Lung (tissue), 12 donors: ENCODE data around the gene NFATC2. TPM values are rescaled to one million over a fixed set of nuclear protein-coding genes. Genes with fewer than 3 reads are reported as not detected.

ENCODE experiments used
- ATAC-seq: fragments of 200-7000 bp; cut with Tn5 transposase; one replicate; pipeline ENCODE4 v1.9.1; 2020; ENCODE audit warnings: moderate number of reproducible peaks; ENCODE audit not compliant: insufficient read depth, low FRiP score
- DNase-seq, 3 donors: peaks; one replicate each; pipeline ENCODE4 v3.0.0-alpha.2; 2013 to 2017
- H3K27ac ChIP-seq, 2 donors: one replicate each; pipeline ENCODE4 v1.5.1; 2013; ENCODE audit warnings: mild to moderate bottlenecking in 2 of 2, moderate library complexity in 2 of 2, control low read depth in 1 of 2, inconsistent platforms in 1 of 2, low read depth in 1 of 2, low read length in 1 of 2
- H3K27me3 ChIP-seq, 3 donors: one replicate each; pipeline ENCODE4 v1.5.1; 2013; ENCODE audit warnings: low read length in 2 of 3; ENCODE audit not compliant: control insufficient read depth in 3 of 3, insufficient read depth in 3 of 3
- H3K36me3 ChIP-seq, 4 donors: one replicate each; pipeline ENCODE4 v1.5.1; 2013; ENCODE audit warnings: low read length in 4 of 4, mild to moderate bottlenecking in 1 of 4, moderate library complexity in 1 of 4; ENCODE audit not compliant: control insufficient read depth in 4 of 4, insufficient read depth in 4 of 4
- H3K4me1 ChIP-seq, 5 donors: one replicate each; pipeline ENCODE4 v1.5.1; 2013; ENCODE audit warnings: low read length in 5 of 5, mild to moderate bottlenecking in 2 of 5, moderate library complexity in 1 of 5; ENCODE audit not compliant: control insufficient read depth in 5 of 5, insufficient read depth in 5 of 5
- H3K4me3 ChIP-seq: one replicate; pipeline ENCODE4 v1.5.1; 2013; ENCODE audit warnings: mild to moderate bottlenecking, control low read depth, moderate library complexity
- H3K9ac ChIP-seq, 2 donors: one replicate each; pipeline ENCODE4 v1.5.1; 2013; ENCODE audit warnings: low read length in 2 of 2, control low read depth in 1 of 2; ENCODE audit not compliant: insufficient read depth in 1 of 2
- H3K9me3 ChIP-seq, 4 donors: one replicate each; pipeline ENCODE4 v1.5.1; 2013; ENCODE audit warnings: low read length in 3 of 4, mild to moderate bottlenecking in 1 of 4, moderate library complexity in 1 of 4; ENCODE audit not compliant: control insufficient read depth in 4 of 4, insufficient read depth in 3 of 4
- WGBS, 2 donors: extraction: QIAGEN DNeasy Blood & Tissue Kit; methylation state at CpG; one replicate each; pipeline ENCODE4 v1.1.7; 2013; 5-methylcytosine and 5-hydroxymethylcytosine counted together
- polyA plus RNA-seq, 2 donors: library from polyadenylated mRNA; stranded (reverse); fragments of 200-250 nt; gene quantifications; one replicate each; pipeline ENCODE4 v1.2.1, GENCODE V29; 2013
- total RNA-seq, 2 donors: library from RNA; depleted of rRNA in 1 of 2; stranded (reverse); fragments of >200 nt in 1 of 2; gene quantifications; one replicate each; pipeline ENCODE4 v1.2.1, GENCODE V29; 2014 to 2021
- TF ChIP-seq, protein P1 (sequence below): IDR thresholded peaks from 2 replicates; pipeline ENCODE4 v1.5.1; 2012; ENCODE audit warnings: mild to moderate bottlenecking; ENCODE audit errors: control extremely low read depth, extremely low read depth
- donor health status: control.
- donor health status: control.
- donor health status: Bipolar disorder and iron deficiency.
- donor health status: healthy.
- donor health status: DM: yes; HTN: yes; CAD: no.

The NFATC2 gene
- total and polyA plus RNA-seq, 4 donors = 1.3 to 8.7 (median 4.7) TPM

DNA sequence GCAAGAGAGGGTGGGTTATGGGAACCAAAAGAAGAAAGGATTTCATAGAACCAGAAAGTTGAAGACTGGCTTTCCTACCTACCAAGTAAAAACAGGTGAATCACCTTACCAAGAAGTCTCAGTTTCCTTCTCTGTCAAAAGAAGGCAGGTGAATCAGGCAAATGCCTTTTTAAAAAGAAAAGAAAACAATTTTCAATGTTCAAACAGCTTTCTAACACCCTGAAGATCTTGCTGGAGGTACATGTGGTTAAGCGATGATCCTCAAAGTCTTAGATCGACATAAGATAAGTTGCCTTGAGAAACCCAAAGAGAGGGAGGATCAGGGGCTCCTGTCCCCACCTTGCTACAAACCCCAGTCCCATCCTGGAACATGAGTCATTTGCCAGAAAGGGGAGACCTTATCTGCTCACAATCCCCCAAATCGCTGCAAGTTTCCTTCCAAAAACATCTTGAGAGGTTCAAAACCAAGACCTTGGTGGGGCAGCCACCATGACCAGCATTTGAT is 71.6 kb downstream of the NFATC2 start:
- 93 to 94% methylated on average over 3 of the region's 3 CpGs for WGBS, 2 donors

DNA sequence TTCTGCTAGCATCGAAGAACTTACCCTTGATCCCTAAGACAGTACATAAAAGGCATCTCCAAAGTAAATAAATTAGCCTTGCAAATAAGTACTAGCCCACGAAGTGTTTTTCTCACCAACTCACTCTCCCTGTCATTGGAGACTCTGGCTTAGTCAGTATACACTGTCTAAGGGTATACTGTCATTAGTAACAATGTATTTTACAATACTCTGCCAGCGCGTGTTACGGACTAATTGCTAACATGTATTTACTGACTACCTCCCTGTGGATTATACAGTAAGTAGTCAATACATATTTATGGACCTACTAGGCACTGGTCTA is 72.1 kb downstream of the NFATC2 start:
- Histone ChIP-seq H3K36me3 (peaks cover 0 to 3% (median 0%) of the 10 kb centered on the region in 4 donors), H3K4me1 (peaks cover 0 to 25% (median 9%) of the 10 kb centered on the region in 5 donors), H3K27ac (no peak overlapping the region), H3K9ac (no peak overlapping the region), H3K9me3 (no peaks in the 10 kb centered on the region), H3K27me3 (no peaks in the 10 kb centered on the region), H3K4me3 (no peak overlapping the region)
- TF ChIP-seq, protein P1, sequence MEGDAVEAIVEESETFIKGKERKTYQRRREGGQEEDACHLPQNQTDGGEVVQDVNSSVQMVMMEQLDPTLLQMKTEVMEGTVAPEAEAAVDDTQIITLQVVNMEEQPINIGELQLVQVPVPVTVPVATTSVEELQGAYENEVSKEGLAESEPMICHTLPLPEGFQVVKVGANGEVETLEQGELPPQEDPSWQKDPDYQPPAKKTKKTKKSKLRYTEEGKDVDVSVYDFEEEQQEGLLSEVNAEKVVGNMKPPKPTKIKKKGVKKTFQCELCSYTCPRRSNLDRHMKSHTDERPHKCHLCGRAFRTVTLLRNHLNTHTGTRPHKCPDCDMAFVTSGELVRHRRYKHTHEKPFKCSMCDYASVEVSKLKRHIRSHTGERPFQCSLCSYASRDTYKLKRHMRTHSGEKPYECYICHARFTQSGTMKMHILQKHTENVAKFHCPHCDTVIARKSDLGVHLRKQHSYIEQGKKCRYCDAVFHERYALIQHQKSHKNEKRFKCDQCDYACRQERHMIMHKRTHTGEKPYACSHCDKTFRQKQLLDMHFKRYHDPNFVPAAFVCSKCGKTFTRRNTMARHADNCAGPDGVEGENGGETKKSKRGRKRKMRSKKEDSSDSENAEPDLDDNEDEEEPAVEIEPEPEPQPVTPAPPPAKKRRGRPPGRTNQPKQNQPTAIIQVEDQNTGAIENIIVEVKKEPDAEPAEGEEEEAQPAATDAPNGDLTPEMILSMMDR = no peak
- WGBS, 2 donors = 85 to 92% methylated on average over 5 of the region's 5 CpGs
- ATAC-seq (no peak), DNase-seq (no peak)

More for the DNA sequence above, 71.6 kb downstream of the NFATC2 start:
- peaks cover 0 to 3% (median 0%) of the 10 kb centered on the region in 4 donors for H3K36me3 ChIP-seq
- peaks cover 0 to 25% (median 9%) of the 10 kb centered on the region in 5 donors for H3K4me1 ChIP-seq
- DNase-seq (no peak), ATAC-seq (no peak)
- H3K27me3 ChIP-seq = no peaks in the 10 kb centered on the region
- no peak overlapping the region for H3K4me3 ChIP-seq
- TF ChIP-seq, protein P1 = no peak
- H3K27ac ChIP-seq = no peak overlapping the region
- no peaks in the 10 kb centered on the region for H3K9me3 ChIP-seq
- no peak overlapping the region for H3K9ac ChIP-seq

DNA sequence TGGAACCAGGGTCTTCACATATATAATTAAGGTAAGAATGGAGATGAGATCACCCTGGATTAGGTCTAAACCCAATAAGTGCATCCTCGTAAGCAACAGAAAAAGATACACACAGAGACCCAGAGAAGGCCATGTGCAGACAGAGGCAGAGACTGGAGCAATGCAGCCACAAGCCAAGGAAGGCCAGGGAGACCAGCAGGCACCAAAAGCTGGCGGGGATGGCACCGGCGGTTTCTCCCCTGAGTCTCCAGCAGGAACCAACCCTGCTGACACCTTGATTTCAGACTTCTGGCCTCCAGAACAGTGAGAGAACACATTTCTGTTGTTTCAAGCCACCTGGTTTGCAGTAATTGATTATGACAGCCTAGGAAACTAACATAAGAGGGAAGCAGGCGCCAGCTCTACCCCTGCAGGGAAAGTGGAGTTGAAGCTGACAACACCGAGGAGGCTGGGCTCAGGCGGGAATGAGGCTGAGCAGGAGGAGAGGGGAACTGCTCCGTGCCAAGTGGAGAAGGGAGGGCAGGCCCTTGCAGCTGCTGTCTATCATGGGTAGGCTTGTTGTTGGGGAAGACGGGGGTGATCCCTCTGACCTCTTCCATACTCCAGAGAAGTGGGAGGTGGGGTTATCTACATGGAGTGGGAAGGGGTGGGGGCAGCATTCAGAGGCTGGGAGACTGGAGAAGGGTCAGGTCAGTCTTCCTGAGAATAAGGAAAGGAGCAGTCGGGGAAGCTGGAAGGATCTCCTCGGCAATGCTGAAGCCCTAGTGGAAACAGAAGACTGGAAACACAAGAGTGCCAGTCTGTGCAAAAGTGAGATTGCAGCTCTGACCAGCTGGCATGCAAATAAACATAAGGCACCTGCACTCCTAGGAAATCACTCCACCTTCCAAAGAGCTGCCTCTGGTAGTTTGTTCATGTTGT is 72.7 kb downstream of the NFATC2 start:
- no peak for ATAC-seq
- TF ChIP-seq, protein P1 = no peak

More for the DNA sequence above, 72.7 kb downstream of the NFATC2 start:
- DNase-seq = peak; percentile 61 to 83 (median 70)
- Histone ChIP-seq H3K36me3 (peaks cover 0 to 3% (median 0%) of the 10 kb centered on the region in 4 donors), H3K9me3 (no peaks in the 10 kb centered on the region), H3K9ac (no peak overlapping the region), H3K4me1 (peaks cover 0 to 25% (median 9%) of the 10 kb centered on the region in 5 donors), H3K27ac (no peak overlapping the region), H3K4me3 (no peak overlapping the region), H3K27me3 (no peaks in the 10 kb centered on the region)
- WGBS, 2 donors = 76 to 78% methylated on average over 11 of the region's 11 CpGs
